Measurements from ENCODE around the gene WFIKKN2.

- TF ChIP-seq POLR2A (IDR thresholded peaks at IDR 0.05), result no peak
- no peak for TF ChIP-seq CTCF (IDR thresholded peaks at IDR 0.05 in 4 of 5, conservative IDR thresholded peaks at IDR 0.05 in 1 of 5)
These were observed 19.1 kb upstream of the WFIKKN2 start for GRCh38 chr17:50816271-50816670.
